Measurements from ENCODE around the gene RASGRF2.
"Not testable (repeated sequence)": the region's sequence is repeated elsewhere in the genome, so short reads cannot be mapped to it uniquely, and the experiment has no call there.

Gene RASGRF2

GRCh38 chr5:81077105-81077504 is 116.9 kb downstream of the RASGRF2 start:
- no peak for DNase-seq

- no peak for DNase-seq
Observed at GRCh38 chr5:81078930-81079329, 118.8 kb downstream of the RASGRF2 start.

- no peak for DNase-seq
Observed at GRCh38 chr5:81080809-81081460, 120.8 kb downstream of the RASGRF2 start.

DNA sequence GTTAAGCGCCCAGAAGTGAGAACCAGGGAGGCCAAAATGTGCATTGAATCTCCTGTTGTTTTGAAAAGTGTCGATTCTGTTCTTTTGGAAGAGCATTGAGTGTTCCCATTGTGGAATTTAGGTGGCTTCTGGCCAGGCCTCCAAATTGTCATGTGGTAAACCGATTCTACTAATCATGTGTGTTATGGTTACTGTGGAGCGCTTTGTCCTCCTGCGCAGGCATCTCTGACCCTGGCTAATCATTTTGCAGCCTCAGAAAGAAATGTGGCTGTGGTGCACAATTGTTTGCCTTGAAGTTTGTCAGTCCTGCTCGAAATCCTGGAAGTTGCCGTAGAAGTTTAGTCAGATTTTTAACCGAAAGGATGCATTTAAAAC is 121.3 kb downstream of the RASGRF2 start:
- no peak for DNase-seq

- DNase-seq: no peak
Observed at GRCh38 chr5:81086881-81087281, 126.7 kb downstream of the RASGRF2 start.

DNA sequence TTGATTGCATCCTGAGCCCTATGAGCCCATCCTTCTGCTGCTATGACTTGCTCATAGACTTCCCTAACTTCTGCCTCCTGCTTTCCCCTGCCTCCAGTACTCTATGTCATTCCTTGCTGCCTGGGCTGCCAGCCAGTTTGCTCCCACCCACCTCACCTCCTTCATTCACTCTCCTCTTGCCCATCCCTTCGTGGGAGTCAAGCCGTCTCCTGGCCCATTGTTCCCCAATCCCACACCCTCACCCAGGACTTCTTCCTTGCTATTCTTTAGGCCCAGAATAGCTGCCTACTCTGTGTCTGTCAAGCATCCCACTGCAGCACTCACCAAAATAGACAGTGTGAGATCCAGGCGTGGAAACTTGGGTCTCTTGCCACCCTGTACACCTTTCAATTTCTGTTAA is 131.0 kb downstream of the RASGRF2 start:
- no peak for DNase-seq

GRCh38 chr5:81093536-81094196 is 133.5 kb downstream of the RASGRF2 start:
- DNase-seq: no peak

- DNase-seq: no peak
Observed at GRCh38 chr5:81095835-81096234, 135.7 kb downstream of the RASGRF2 start.

DNA sequence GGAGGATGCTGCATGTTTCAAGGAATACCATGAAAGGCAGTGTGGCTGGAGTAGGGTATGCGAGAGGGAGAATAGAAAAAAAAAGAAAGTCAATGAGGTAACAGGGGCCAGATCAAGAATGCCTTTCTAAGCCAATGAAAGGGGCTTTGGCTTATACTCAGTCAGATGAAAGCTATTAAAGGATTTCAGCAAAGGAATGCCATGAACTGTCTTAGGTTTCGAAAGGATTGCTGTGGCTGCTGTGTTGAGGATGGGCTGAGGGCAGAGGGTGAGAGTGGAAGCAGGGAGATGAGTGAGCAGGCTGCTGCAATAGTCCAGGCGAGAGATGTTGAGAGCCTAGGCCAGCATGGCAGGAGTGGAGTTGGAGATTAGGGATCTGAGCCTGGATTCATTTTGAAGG is 137.6 kb downstream of the RASGRF2 start:
- no peak for DNase-seq

DNA sequence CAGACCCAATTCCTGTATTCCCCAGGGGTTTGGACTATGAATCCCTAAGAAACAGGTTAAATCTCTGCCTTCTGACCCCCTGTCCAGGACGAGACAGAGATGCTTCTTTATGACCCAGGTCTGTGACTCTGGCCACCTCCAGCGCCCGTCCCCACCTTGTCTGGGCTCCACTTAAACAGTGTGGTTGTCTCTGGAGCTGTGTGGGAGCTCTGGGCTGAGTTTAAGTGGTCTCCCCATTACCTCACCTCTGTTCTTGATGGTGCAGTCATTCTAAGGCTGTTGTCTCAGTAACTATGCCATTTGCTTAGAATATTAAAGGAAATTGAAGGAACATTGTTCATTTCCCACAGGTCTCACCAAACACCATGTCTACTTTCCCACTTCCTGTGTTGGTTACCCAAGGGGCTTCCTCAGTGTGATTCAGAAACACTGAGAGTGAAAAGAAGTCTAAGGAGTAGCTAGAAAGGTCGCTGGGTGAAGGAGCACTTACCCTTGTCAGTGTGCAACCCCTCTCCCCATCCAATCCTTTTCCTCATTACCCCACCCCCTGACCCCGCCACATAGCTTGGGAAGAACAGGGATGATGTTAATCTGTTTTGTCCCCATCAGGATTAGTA is 145.2 kb downstream of the RASGRF2 start:
- no peak for DNase-seq

- DNase-seq: no peak
Observed at GRCh38 chr5:81115261-81115660, 155.1 kb downstream of the RASGRF2 start.

GRCh38 chr5:81117566-81117965 is 157.4 kb downstream of the RASGRF2 start:
- DNase-seq: no peak

DNA sequence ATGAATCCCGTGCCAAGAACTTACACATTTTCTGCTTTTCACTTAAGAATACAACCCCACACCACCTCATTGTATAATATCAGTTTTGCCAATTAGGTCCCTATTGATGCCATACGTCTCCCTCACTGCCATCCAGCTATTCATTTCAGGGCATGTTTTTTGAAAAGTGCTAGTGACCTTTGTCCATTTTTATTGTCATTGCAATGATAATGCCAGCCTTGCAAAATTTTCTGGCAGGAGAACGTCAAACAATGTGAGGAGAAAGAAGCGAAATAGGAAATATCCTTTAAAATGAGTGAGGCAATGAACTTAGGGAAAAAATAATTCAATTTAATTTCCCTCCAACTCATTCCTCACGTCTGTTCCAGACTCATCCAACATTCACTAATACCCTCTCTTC is 161.1 kb downstream of the RASGRF2 start:
- no peak for DNase-seq

DNA sequence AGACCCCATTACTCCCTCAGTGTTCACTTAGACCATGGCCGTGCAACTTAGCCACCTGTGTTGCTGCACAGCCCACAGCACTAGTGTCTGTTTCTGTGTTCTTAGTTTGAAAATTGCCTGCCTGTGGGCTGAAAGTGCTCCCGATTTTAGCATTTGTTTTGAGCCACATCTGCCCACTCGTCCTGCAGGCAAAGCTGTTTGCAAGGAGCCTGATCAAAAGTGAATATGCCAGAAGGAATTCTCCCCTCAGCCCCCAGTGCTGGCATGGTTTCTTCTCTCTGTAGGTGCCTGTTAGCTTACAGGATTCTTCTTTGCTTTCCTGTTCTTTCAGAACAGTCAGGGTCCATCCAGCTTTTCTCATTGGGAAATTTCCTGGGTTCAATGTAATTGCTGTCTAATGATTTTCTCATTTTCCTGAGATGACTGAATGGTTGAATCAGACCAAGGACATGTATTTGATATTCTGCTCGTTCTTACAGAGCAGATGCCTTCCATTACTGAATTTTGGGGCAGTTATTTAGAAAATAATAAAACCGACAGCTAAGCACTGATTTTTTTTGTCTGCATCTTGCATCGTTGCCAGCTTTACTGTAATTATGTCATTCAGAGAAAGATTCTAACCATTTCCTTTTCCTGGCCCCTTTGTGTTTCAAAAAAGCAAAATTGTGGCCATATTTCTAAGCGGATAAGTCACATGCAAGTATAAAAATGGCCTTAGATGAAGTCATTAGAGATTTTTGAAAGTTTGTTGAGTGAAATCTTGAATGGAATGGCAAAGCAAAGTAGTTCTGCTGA is 161.9 kb downstream of the RASGRF2 start:
- DNase-seq: no peak

- not testable (repeated sequence) for DNase-seq
Observed at GRCh38 chr5:81124689-81125088, 164.5 kb downstream of the RASGRF2 start.

GRCh38 chr5:81125959-81126358 is 165.8 kb downstream of the RASGRF2 start:
- no peak for DNase-seq

DNA sequence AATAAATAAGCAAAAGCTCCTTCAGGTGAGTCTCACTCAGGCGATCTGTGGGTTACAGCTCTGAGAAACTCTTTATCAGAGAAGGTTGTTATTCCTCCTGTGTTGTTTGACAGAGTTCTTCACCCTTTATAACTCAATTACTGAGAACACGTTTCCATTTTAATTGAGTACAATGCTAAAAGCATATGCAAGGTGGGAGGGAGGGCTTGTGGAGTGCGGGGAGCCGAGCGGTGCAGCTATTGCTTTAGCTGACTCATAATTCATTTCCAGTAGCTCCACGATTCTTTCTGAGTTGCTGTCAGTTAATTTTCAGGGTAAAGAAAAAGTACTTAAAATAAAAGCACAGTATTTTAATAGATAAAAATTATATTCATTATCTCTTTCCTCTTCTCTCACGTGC is 168.3 kb downstream of the RASGRF2 start:
- DNase-seq: no peak

DNA sequence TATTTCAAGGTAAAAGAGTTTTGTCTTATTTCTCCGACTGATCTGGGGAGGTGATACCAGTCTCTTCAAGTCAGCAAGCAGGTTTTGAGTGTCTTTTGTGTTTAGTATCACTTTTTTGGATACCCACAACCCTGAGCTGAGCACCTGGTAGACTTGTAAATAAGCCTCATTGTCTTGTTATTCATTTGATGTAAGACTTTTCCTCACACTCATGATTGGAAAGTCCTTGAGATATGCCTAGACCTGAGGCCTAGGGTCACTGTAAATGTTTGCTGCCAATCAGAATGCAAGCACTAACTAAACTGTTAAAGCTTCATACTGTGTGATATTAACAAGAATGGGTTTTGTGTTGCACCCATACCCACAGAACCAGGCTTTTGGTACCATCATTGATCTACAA is 172.2 kb downstream of the RASGRF2 start:
- no peak for DNase-seq

- DNase-seq: no peak
Observed at GRCh38 chr5:81134066-81134465, 173.9 kb downstream of the RASGRF2 start.

GRCh38 chr5:81134566-81134965 is 174.4 kb downstream of the RASGRF2 start:
- no peak for DNase-seq

DNA sequence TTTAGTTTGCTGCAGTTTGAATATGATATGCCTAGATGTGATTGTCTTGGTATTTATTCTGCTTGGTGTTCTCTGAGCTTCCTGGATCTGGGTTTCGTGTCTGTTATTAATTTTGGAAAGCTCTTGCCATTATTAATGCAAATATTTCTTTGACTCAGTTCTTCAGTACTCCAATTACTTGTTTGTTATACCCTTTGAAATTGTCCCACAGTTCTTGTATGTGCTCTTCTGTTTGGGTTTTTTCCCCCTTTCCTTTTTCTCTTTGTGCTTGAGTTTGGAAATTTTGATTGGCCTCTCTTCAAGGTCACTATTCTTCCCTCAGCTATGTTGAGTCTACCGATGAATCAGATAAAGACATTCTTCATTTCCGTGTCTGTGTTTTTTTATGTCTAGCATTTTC is 176.4 kb downstream of the RASGRF2 start:
- DNase-seq: no peak

DNA sequence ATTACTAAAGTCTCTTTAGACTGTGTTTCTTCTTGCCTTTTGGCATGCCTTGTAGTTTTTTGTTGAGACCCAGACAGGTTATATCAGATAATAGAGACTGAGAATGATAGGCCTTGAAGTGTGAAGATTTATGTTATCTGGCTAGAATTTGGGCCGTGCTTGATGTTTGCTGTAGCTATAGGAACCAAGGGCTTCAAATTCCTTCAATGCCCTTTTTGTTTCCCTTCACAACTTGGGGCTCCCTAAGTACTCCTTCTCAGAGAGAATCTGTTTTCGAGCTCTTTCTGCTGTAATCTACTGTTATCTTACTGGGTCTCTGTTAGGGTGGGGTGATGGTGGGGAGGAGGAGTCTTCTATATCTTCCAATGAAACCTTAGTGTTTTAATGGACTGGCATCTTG is 177.7 kb downstream of the RASGRF2 start:
- DNase-seq: no peak

DNA sequence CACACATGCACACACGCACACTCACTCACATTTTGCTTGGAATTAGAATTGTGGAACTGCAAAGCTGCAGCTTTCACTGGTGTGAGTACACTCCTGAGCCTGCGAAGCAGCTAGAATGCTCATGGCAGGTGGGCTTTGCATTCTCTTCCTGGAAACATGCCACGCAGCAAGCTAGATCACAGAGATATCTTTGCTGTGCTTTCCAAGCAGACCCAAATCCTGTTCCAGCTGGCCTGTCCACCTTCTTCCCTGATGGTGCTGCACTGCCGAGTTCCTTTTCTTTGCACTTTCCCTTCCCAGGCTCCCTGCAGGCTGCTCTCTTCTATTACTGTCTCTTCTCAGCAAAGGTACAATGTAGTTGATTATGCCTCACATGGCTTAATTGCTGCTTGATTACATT is 180.3 kb downstream of the RASGRF2 start:
- DNase-seq: no peak

GRCh38 chr5:81140943-81141342 is 180.8 kb downstream of the RASGRF2 start:
- DNase-seq: no peak

All from CD4-positive, alpha-beta T cell treated with Interferon alpha-2 for 1 hour (primary cell).